NT2/D1 (cell line): ENCODE results near the gene NEU4.

ENCODE experiments used
- SUZ12 ChIP-seq: IDR thresholded peaks from 2 replicates; pipeline ENCODE4 v1.6.1; 2011; ENCODE audit not compliant: insufficient read length, insufficient read depth; ENCODE audit errors: extremely low read depth
- YY1 ChIP-seq: IDR thresholded peaks from 2 replicates; pipeline ENCODE4 v1.6.1; 2011; ENCODE audit not compliant: insufficient read length, insufficient read depth
- ZNF274 ChIP-seq: IDR thresholded peaks from 2 replicates; pipeline ENCODE4 v1.6.1; 2011; ENCODE audit warnings: mild to moderate bottlenecking, low read depth, low read length

- TF ChIP-seq ZNF274 (no peak), YY1 (no peak), SUZ12 (no peak)
Observed at GRCh38 chr2:241865416-241865956, 56.5 kb downstream of the NEU4 start.
